HEK293 (cell line): ENCODE results near the gene CPEB4.

Experiments used
- CTCF ChIA-PET: fragments of 350-600 bp; formaldehyde crosslinking; extraction: SDS; loops from one replicate; lab custom pipeline; 2021; ENCODE audit warnings: antibody characterized with exemption; lab: Yijun Ruan, JAX
- POLR2A ChIA-PET: fragments of 300-600 bp; formaldehyde crosslinking; extraction: SDS; loops from one replicate; lab custom pipeline; 2020; ENCODE audit warnings: antibody characterized with exemption, inconsistent platforms; lab: Yijun Ruan, JAX
- H3K27ac ChIP-seq: fragments of 200-500 bp; sonication (Bioruptor generic); 2 replicates; pipeline ENCODE4 v1.5.1; 2014; ENCODE audit warnings: low read depth, low read length, control low read depth, inconsistent platforms; ENCODE audit errors: extremely low read depth
- H3K36me3 ChIP-seq, 2 experiments: fragments of 200-500 bp in 1 of 2; sonication (Bioruptor generic) in 1 of 2; 1 replicate in 1 of 2; 2 replicates in 1 of 2; pipeline ENCODE4 v1.5.1; 2014 to 2017; ENCODE audit warnings: inconsistent platforms in 2 of 2, low read length in 2 of 2; ENCODE audit not compliant: control insufficient read depth in 2 of 2, insufficient read depth in 1 of 2
- H3K4me1 ChIP-seq: fragments of 200-500 bp; sonication (Bioruptor generic); 2 replicates; pipeline ENCODE4 v1.5.1; 2014; ENCODE audit warnings: mild to moderate bottlenecking, low read length, inconsistent platforms; ENCODE audit not compliant: control insufficient read depth, insufficient read depth
- H3K4me3 ChIP-seq: 2 replicates; pipeline ENCODE4 v1.5.1; 2011; ENCODE audit warnings: low read depth, mild to moderate bottlenecking, control low read depth, low read length, moderate library complexity
- H3K9me3 ChIP-seq: fragments of 200-500 bp; sonication (Bioruptor generic); 2 replicates; pipeline ENCODE4 v1.5.1; 2014; ENCODE audit warnings: low read depth, low read length, inconsistent platforms; ENCODE audit not compliant: control insufficient read depth, insufficient read depth
- SALL2 ChIP-seq: fragments of 450-650 bp; formaldehyde crosslinking; IDR thresholded peaks from 2 replicates; pipeline ENCODE4 v1.5.0; 2017; ENCODE audit warnings: missing biosample characterization, mild to moderate bottlenecking, missing genetic modification characterization, borderline replicate concordance
- SCRT2 ChIP-seq: fragments of 450-650 bp; formaldehyde crosslinking; IDR thresholded peaks from 2 replicates; pipeline ENCODE4 v1.5.1; 2016; ENCODE audit warnings: missing biosample characterization, missing genetic modification characterization
- ZNF132 ChIP-seq: fragments of 450-650 bp; formaldehyde crosslinking; IDR thresholded peaks from 2 replicates; pipeline ENCODE4 v1.5.1; 2017; ENCODE audit warnings: missing biosample characterization, missing genetic modification characterization, borderline replicate concordance
- ZNF214 ChIP-seq: fragments of 450-650 bp; formaldehyde crosslinking; IDR thresholded peaks from 2 replicates; pipeline ENCODE4 v1.5.1; 2017; ENCODE audit warnings: missing biosample characterization, mild to moderate bottlenecking, missing genetic modification characterization, borderline replicate concordance
- ZNF341 ChIP-seq: fragments of 450-650 bp; formaldehyde crosslinking; IDR thresholded peaks from 2 replicates; pipeline ENCODE4; 2016; ENCODE audit warnings: low read depth, missing biosample characterization, missing genetic modification characterization
- ZNF404 ChIP-seq: fragments of 450-650 bp; formaldehyde crosslinking; IDR thresholded peaks from 2 replicates; pipeline ENCODE4 v1.5.1; 2017; ENCODE audit warnings: missing biosample characterization, missing genetic modification characterization
- ZNF416 ChIP-seq: fragments of 450-650 bp; formaldehyde crosslinking; IDR thresholded peaks from 2 replicates; pipeline ENCODE4 v1.5.1; 2016; ENCODE audit warnings: missing biosample characterization, missing genetic modification characterization
- ZNF449 ChIP-seq: fragments of 450-650 bp; formaldehyde crosslinking; IDR thresholded peaks from 2 replicates; pipeline ENCODE4 v1.5.1; 2017; ENCODE audit warnings: missing biosample characterization, mild to moderate bottlenecking, missing genetic modification characterization, moderate library complexity
- ZNF596 ChIP-seq: fragments of 450-650 bp; IDR thresholded peaks from 2 replicates; pipeline ENCODE4 v1.5.0; 2018; ENCODE audit warnings: missing biosample characterization, mild to moderate bottlenecking, missing genetic modification characterization, moderate library complexity
- ZNF623 ChIP-seq: fragments of 450-650 bp; formaldehyde crosslinking; IDR thresholded peaks from 2 replicates; pipeline ENCODE4 v1.5.1; 2016; ENCODE audit warnings: missing biosample characterization, missing genetic modification characterization
- TF ChIP-seq, protein P1 (sequence below): fragments of 450-650 bp; formaldehyde crosslinking; IDR thresholded peaks from 2 replicates; pipeline ENCODE4 v1.5.1; 2017; ENCODE audit warnings: missing biosample characterization, missing genetic modification characterization

CPEB4 gene

DNA sequence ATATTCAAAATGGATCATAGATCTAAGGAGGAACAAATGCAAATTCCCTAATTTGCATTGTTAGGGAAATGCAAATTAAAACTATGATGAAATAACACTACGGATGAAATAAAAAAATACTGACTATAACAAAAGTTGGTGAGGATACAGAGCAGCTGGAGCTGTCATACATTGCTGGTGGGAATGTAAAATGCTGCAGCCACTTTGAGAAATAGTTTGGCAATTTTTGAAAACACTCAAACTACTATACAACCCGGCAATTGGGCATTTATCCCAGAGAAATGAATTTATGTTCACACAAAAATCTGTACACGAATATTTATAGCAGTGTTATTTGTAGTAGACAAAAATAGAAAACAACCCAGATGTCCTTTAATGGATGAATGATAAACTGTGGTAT lies 123.3 kb downstream of the CPEB4 start:
- TF ChIP-seq ZNF416 (no peak), ZNF214 (tag by site-specific recombination) (no peak), ZNF596 (tag by site-specific recombination) (no peak), ZNF341 (tag by site-specific recombination) (no peak), ZNF132 (tag by site-specific recombination) (no peak), SCRT2 (tag by site-specific recombination) (no peak), ZNF449 (tag by site-specific recombination) (no peak), ZNF404 (tag by site-specific recombination) (no peak), ZNF623 (tag by site-specific recombination) (no peak), SALL2 (no peak)
- TF ChIP-seq, protein P1, sequence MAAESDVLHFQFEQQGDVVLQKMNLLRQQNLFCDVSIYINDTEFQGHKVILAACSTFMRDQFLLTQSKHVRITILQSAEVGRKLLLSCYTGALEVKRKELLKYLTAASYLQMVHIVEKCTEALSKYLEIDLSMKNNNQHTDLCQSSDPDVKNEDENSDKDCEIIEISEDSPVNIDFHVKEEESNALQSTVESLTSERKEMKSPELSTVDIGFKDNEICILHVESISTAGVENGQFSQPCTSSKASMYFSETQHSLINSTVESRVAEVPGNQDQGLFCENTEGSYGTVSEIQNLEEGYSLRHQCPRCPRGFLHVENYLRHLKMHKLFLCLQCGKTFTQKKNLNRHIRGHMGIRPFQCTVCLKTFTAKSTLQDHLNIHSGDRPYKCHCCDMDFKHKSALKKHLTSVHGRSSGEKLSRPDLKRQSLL (tag by site-specific recombination), result no peak
- CTCF ChIA-PET, result no interaction called here

More for the DNA sequence above, 123.3 kb downstream of the CPEB4 start:
- POLR2A ChIA-PET, result no interaction called here
- H3K4me1 ChIP-seq, result no peaks in the 10 kb centered on the region
- H3K36me3 ChIP-seq, result no peaks in the 10 kb centered on the region
- no peak overlapping the region for H3K4me3 ChIP-seq
- no peak overlapping the region for H3K27ac ChIP-seq
- no peaks in the 10 kb centered on the region for H3K9me3 ChIP-seq
